Cardiac fibroblast (primary cell): ENCODE measurements around the gene KLHL18.

ENCODE experiments used
- DNase-seq, 2 donors: peaks; one replicate each; pipeline versions ENCODE4 v3.0.0 to v3.0.0-alpha.2; 2010; ENCODE audit warnings: low read depth in 2 of 2
- H3K4me3 ChIP-seq, 2 donors: replicated peaks in 1 of 2; 1 replicate in 1 of 2; 2 replicates in 1 of 2; pipeline ENCODE4 v1.5.1; 2011; ENCODE audit warnings: low read depth in 2 of 2, low read length in 2 of 2, mild to moderate bottlenecking in 2 of 2, moderate library complexity in 1 of 2
- CTCF ChIP-seq: IDR thresholded peaks from one replicate; pipeline ENCODE4 v1.5.1; 2011; ENCODE audit warnings: low read depth, mild to moderate bottlenecking, low read length, inconsistent platforms

Gene KLHL18

GRCh38 chr3:47381317-47382157 is 98.8 kb downstream of the KLHL18 start:
- DNase-seq: peak; percentile 89 to 90
- peak overlapping the region; percentile 99 to 100 for H3K4me3 ChIP-seq

GRCh38 chr3:47384425-47384824 is 101.7 kb downstream of the KLHL18 start:
- no peak for TF ChIP-seq CTCF
- H3K4me3 ChIP-seq: no peak overlapping the region
- no peak for DNase-seq

More at GRCh38 chr3:47381317-47382157, 98.8 kb downstream of the KLHL18 start:
- no peak for TF ChIP-seq CTCF

GRCh38 chr3:47385007-47385406 is 102.3 kb downstream of the KLHL18 start:
- no peak for TF ChIP-seq CTCF
- DNase-seq: no peak
- no peak overlapping the region for H3K4me3 ChIP-seq

- no peak for TF ChIP-seq CTCF
- no peak overlapping the region for H3K4me3 ChIP-seq
- DNase-seq: no peak
Observed at GRCh38 chr3:47385796-47386195, 103.1 kb downstream of the KLHL18 start.

- DNase-seq: no peak
- no peak overlapping the region for H3K4me3 ChIP-seq
- TF ChIP-seq CTCF: no peak
Observed at GRCh38 chr3:47392933-47393332, 110.2 kb downstream of the KLHL18 start.

- TF ChIP-seq CTCF: no peak
- H3K4me3 ChIP-seq: no peak overlapping the region
- peak; percentile 51 to 54 for DNase-seq
Observed at GRCh38 chr3:47394140-47394870, 111.6 kb downstream of the KLHL18 start.
